Measurements from ENCODE around the gene NBEA. TPM values are rescaled to one million over a fixed set of nuclear protein-coding genes. Genes with fewer than 3 reads are reported as not detected.

Gene NBEA
- total RNA-seq, 1 donor from 2014 or later, result 10.8 TPM

GRCh38 chr13:35496761-35497386, 554.8 kb downstream of the NBEA start:
- DNase-seq (ENCODE audit: low read depth, low spot score), result no peak
- Mint-ChIP-seq H3K9me3 (peaks cover 2% of the 10 kb centered on the region), H3K27ac (ENCODE audit: unreplicated experiment) (no peak overlapping the region), H3K36me3 (ENCODE audit: low read depth) (no peaks in the 10 kb centered on the region), H3K4me1 (peaks cover 25% of the 10 kb centered on the region), H3K27me3 (ENCODE audit: low read depth) (peaks cover 47% of the 10 kb centered on the region), H3K4me3 (no peak overlapping the region)
- no peak for TF ChIP-seq CTCF (conservative IDR thresholded peaks at IDR 0.05)

- no peak overlapping the region for H3K4me3 Mint-ChIP-seq
These were observed 556.2 kb downstream of the NBEA start for GRCh38 chr13:35498231-35498630.

GRCh38 chr13:35499196-35499662, 557.2 kb downstream of the NBEA start:
- Mint-ChIP-seq H3K27ac (ENCODE audit: unreplicated experiment) (no peak overlapping the region), H3K4me1 (peaks cover 25% of the 10 kb centered on the region), H3K9me3 (peaks cover 2% of the 10 kb centered on the region), H3K27me3 (ENCODE audit: low read depth) (peaks cover 45% of the 10 kb centered on the region), H3K4me3 (peak overlapping the region; percentile 8), H3K36me3 (ENCODE audit: low read depth) (no peaks in the 10 kb centered on the region)
- no peak for TF ChIP-seq CTCF (conservative IDR thresholded peaks at IDR 0.05)
- DNase-seq (ENCODE audit: low read depth, low spot score), result no peak

More at GRCh38 chr13:35498231-35498630, 556.2 kb downstream of the NBEA start:
- peaks cover 25% of the 10 kb centered on the region for H3K4me1 Mint-ChIP-seq
- TF ChIP-seq CTCF (conservative IDR thresholded peaks at IDR 0.05), result no peak
- H3K27me3 Mint-ChIP-seq (ENCODE audit: low read depth), result peaks cover 48% of the 10 kb centered on the region
- no peaks in the 10 kb centered on the region for H3K36me3 Mint-ChIP-seq (ENCODE audit: low read depth)
- no peak overlapping the region for H3K27ac Mint-ChIP-seq (ENCODE audit: unreplicated experiment)
- peaks cover 2% of the 10 kb centered on the region for H3K9me3 Mint-ChIP-seq
- DNase-seq (ENCODE audit: low read depth, low spot score), result no peak

- H3K9me3 Mint-ChIP-seq, result peaks cover 2% of the 10 kb centered on the region
- H3K4me1 Mint-ChIP-seq, result peaks cover 25% of the 10 kb centered on the region
- H3K27ac Mint-ChIP-seq (ENCODE audit: unreplicated experiment), result no peak overlapping the region
- TF ChIP-seq CTCF (conservative IDR thresholded peaks at IDR 0.05), result no peak
- DNase-seq (ENCODE audit: low read depth, low spot score), result no peak
- H3K36me3 Mint-ChIP-seq (ENCODE audit: low read depth), result no peaks in the 10 kb centered on the region
- peak overlapping the region; percentile 8 for H3K4me3 Mint-ChIP-seq
- H3K27me3 Mint-ChIP-seq (ENCODE audit: low read depth), result peaks cover 45% of the 10 kb centered on the region
These were observed 557.6 kb downstream of the NBEA start for GRCh38 chr13:35499676-35500075.

- Mint-ChIP-seq H3K36me3 (ENCODE audit: low read depth) (no peaks in the 10 kb centered on the region), H3K4me3 (peak overlapping the region; percentile 20), H3K27me3 (ENCODE audit: low read depth) (peaks cover 45% of the 10 kb centered on the region), H3K4me1 (peaks cover 25% of the 10 kb centered on the region), H3K27ac (ENCODE audit: unreplicated experiment) (no peak overlapping the region), H3K9me3 (peaks cover 2% of the 10 kb centered on the region)
- no peak for TF ChIP-seq CTCF (conservative IDR thresholded peaks at IDR 0.05)
- no peak for DNase-seq (ENCODE audit: low read depth, low spot score)
These were observed 558.1 kb downstream of the NBEA start for GRCh38 chr13:35500144-35500543.
